ENCODE results near the gene CADM2.

Gene CADM2

GRCh38 chr3:85572978-85573377 is 614.2 kb downstream of the CADM2 start:
- in situ Hi-C loops (cut with HindIII; ENCODE audit: low sequenced_read_pairs) = no loop called here
- no peak overlapping the region for H3K4me3 ChIP-seq (ENCODE audit: low read depth, low read length)
- no peak for TF ChIP-seq CTCF (IDR thresholded peaks at IDR 0.05; ENCODE audit: low read depth, low read length, missing control alignments)
- no peak for DNase-seq (ENCODE audit: low read depth)

GRCh38 chr3:85574006-85574705 is 615.4 kb downstream of the CADM2 start:
- in situ Hi-C loops (cut with HindIII; ENCODE audit: low sequenced_read_pairs) = no loop called here
- no peak overlapping the region for H3K4me3 ChIP-seq (ENCODE audit: low read depth, low read length)
- DNase-seq (ENCODE audit: low read depth) = no peak
- no peak for TF ChIP-seq CTCF (IDR thresholded peaks at IDR 0.05; ENCODE audit: low read depth, low read length, missing control alignments)

GRCh38 chr3:85576091-85576690 is 617.4 kb downstream of the CADM2 start:
- no peak overlapping the region for H3K4me3 ChIP-seq (ENCODE audit: low read depth, low read length)
- in situ Hi-C loops (cut with HindIII; ENCODE audit: low sequenced_read_pairs) = no loop called here
- TF ChIP-seq CTCF (IDR thresholded peaks at IDR 0.05; ENCODE audit: low read depth, low read length, missing control alignments) = peak; percentile 86
- peak; percentile 59 for DNase-seq (ENCODE audit: low read depth)

- no peak overlapping the region for H3K4me3 ChIP-seq (ENCODE audit: low read depth, low read length)
- in situ Hi-C loops (cut with HindIII; ENCODE audit: low sequenced_read_pairs) = no loop called here
- no peak for TF ChIP-seq CTCF (IDR thresholded peaks at IDR 0.05; ENCODE audit: low read depth, low read length, missing control alignments)
- DNase-seq (ENCODE audit: low read depth) = no peak
Observed at GRCh38 chr3:85576697-85577200, 618.0 kb downstream of the CADM2 start.

GRCh38 chr3:85584779-85585356 is 626.1 kb downstream of the CADM2 start:
- DNase-seq (ENCODE audit: low read depth) = no peak
- no peak for TF ChIP-seq CTCF (IDR thresholded peaks at IDR 0.05; ENCODE audit: low read depth, low read length, missing control alignments)
- in situ Hi-C loops (cut with HindIII; ENCODE audit: low sequenced_read_pairs) = no loop called here
- H3K4me3 ChIP-seq (ENCODE audit: low read depth, low read length) = no peak overlapping the region

GRCh38 chr3:85586018-85586417 is 627.2 kb downstream of the CADM2 start:
- in situ Hi-C loops (cut with HindIII; ENCODE audit: low sequenced_read_pairs) = no loop called here
- no peak for TF ChIP-seq CTCF (IDR thresholded peaks at IDR 0.05; ENCODE audit: low read depth, low read length, missing control alignments)
- DNase-seq (ENCODE audit: low read depth) = no peak
- H3K4me3 ChIP-seq (ENCODE audit: low read depth, low read length) = no peak overlapping the region
